ENCODE results near the gene HLA-DOA. TPM values are rescaled to one million over a fixed set of nuclear protein-coding genes. Genes with fewer than 3 reads are reported as not detected.

Gene HLA-DOA
- total and polyA plus RNA-seq, 12 donors: 0.94 to 61.9 (median 13.6) TPM

DNA sequence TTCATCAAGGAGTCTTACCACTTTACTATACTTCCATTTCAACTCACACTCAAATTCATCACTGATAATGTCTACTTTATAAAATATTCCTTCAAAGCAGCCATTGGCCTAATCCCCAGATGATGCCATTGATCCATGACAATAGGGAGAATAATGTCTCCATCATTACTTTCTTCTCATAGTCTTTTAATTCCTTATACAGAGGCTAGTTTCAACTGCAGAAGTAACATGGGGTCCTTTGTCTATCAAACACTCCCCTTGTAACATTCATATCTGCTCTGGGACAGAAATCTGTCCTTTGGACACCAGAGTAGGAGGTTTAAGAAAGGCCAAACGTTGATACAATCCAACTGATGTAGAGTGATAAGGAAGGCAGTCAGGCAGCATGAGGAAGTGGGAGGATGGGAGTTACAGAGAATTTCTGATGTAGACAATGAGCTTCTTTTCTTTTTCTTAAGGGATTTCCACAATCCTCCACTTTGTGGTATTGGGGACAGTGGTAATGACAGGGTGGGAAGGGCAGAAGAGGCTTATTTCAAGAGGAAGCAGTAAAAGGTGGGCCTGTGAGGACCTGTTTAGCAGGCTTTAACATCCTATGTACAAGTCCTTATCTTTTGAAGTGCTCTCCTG is 18.9 kb upstream of the HLA-DOA start:
- Histone ChIP-seq H3K4me1 (replicated peaks in 1 of 2) (peaks cover 0 to 9% of the 10 kb centered on the region in 2 donors), H3K9me3 (replicated peaks in 1 of 3) (no peaks in the 10 kb centered on the region), H3K36me3 (replicated peaks in 1 of 2) (no peaks in the 10 kb centered on the region), H3K27ac (peak overlapping the region in 2 of 5 donors; percentile 61 to 79), H3K27me3 (no peaks in the 10 kb centered on the region), H3K4me3 (no peak overlapping the region)
- no peak for DNase-seq
- no peak for TF ChIP-seq POLR2A (IDR thresholded peaks at IDR 0.05)
- TF ChIP-seq, protein P1, sequence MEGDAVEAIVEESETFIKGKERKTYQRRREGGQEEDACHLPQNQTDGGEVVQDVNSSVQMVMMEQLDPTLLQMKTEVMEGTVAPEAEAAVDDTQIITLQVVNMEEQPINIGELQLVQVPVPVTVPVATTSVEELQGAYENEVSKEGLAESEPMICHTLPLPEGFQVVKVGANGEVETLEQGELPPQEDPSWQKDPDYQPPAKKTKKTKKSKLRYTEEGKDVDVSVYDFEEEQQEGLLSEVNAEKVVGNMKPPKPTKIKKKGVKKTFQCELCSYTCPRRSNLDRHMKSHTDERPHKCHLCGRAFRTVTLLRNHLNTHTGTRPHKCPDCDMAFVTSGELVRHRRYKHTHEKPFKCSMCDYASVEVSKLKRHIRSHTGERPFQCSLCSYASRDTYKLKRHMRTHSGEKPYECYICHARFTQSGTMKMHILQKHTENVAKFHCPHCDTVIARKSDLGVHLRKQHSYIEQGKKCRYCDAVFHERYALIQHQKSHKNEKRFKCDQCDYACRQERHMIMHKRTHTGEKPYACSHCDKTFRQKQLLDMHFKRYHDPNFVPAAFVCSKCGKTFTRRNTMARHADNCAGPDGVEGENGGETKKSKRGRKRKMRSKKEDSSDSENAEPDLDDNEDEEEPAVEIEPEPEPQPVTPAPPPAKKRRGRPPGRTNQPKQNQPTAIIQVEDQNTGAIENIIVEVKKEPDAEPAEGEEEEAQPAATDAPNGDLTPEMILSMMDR (IDR thresholded peaks at IDR 0.05): no peak
- WGBS, 4 donors: 16 to 26% (median 23%) methylated on average over 1 of the region's 1 CpG
- intact Hi-C loops (cut with DNase I): no loop called here

DNA sequence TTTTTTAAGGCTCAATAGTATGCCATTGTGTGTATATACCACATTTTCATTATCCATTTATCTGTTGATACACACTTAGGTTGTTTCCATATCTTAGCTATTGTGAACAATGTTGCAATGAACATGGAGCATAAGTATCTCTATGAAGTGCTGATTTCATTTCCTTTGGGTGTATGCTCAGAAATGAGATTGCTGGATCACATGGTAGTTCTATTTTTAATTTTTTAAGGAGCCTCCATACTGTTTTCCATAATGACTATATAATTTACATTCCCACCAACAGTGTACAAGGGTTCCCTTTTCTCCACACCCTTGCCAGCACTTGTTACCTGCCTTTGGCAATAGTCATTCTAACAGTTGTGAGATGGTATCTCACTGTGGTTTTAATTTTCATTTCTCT is 15.1 kb upstream of the HLA-DOA start:
- DNase-seq: no peak
- intact Hi-C loops (cut with DNase I): loop anchor here in 1 of 2 donors (5.0 kb wide), 1 partner anchor 53 kb away; the partner anchor contains the start of gene HLA-DPB1

DNA sequence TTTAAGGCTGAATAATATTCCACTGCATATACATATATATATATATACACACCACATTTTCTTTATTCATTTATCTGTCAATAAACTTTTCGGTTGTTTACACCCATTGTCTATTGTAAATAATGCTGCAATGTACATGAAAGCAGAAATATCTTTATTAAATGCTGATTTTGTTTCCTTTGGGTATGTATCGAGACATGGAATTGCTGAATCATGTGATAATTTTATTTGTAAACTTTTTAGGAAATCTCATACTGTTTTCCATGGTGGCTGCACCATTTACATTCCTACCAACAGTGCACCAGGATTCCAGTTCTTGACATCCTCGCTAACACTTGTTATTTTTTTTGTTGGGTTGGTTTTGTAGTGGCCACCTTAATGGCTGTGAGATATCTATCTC is 14.1 kb upstream of the HLA-DOA start:
- intact Hi-C loops (cut with DNase I): loop anchor here in 1 of 2 donors (5.0 kb wide), 1 partner anchor 54 kb away; the partner anchor contains the start of gene HLA-DPB1
- H3K4me3 ChIP-seq: no peak overlapping the region
- H3K36me3 ChIP-seq (replicated peaks in 1 of 2): no peaks in the 10 kb centered on the region
- H3K27ac ChIP-seq: no peak overlapping the region
- no peak for TF ChIP-seq POLR2A (IDR thresholded peaks at IDR 0.05)
- TF ChIP-seq, protein P1 (IDR thresholded peaks at IDR 0.05): no peak
- H3K27me3 ChIP-seq: no peaks in the 10 kb centered on the region
- WGBS, 4 donors: 52 to 60% (median 57%) methylated on average over 3 of the region's 3 CpGs
- peaks cover 6% of the 10 kb centered on the region in 2 donors for H3K4me1 ChIP-seq (replicated peaks in 1 of 2)
- H3K9me3 ChIP-seq (replicated peaks in 1 of 3): no peaks in the 10 kb centered on the region
- no peak for DNase-seq

More for the DNA sequence above, 15.1 kb upstream of the HLA-DOA start:
- Histone ChIP-seq H3K9me3 (replicated peaks in 1 of 3) (no peaks in the 10 kb centered on the region), H3K27me3 (no peaks in the 10 kb centered on the region), H3K4me1 (replicated peaks in 1 of 2) (peaks cover 2 to 7% of the 10 kb centered on the region in 2 donors), H3K4me3 (no peak overlapping the region), H3K27ac (no peak overlapping the region), H3K36me3 (replicated peaks in 1 of 2) (no peaks in the 10 kb centered on the region)
- TF ChIP-seq, protein P1 (IDR thresholded peaks at IDR 0.05): no peak
- no peak for TF ChIP-seq POLR2A (IDR thresholded peaks at IDR 0.05)

DNA sequence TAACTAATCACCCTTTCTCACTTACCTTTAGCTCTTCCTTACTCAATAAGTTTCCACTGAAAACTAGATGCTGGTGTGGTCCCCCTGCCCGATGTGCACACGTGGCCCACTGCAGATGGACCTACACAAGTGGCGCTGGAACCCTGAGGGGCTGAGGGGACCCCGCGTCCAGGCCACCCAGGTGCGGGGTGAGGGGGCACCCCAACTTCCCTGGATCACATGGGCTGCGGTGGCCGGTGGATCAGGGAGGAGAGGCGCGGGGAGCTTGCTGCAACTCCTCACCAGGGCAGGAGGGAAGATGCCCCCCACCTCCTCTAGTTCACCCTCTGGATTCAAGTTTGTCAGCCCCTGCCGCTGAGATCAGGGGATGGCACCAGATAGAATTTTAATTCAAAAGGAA is 12.5 kb upstream of the HLA-DOA start:
- no peak overlapping the region for H3K4me3 ChIP-seq
- peaks cover 12 to 15% of the 10 kb centered on the region in 2 donors for H3K4me1 ChIP-seq (replicated peaks in 1 of 2)
- H3K27ac ChIP-seq: no peak overlapping the region
- H3K9me3 ChIP-seq (replicated peaks in 1 of 3): no peaks in the 10 kb centered on the region
- WGBS, 4 donors: 87 to 94% (median 89%) methylated on average over 7 to 11 of the region's 11 CpGs
- H3K27me3 ChIP-seq: no peaks in the 10 kb centered on the region
- intact Hi-C loops (cut with DNase I): loop anchor here in 1 of 2 donors (5.0 kb wide), 1 partner anchor 55 kb away; the partner anchor contains the start of gene HLA-DPB1
- no peaks in the 10 kb centered on the region for H3K36me3 ChIP-seq (replicated peaks in 1 of 2)
- DNase-seq: no peak
- TF ChIP-seq, protein P1 (IDR thresholded peaks at IDR 0.05): no peak
- no peak for TF ChIP-seq POLR2A (IDR thresholded peaks at IDR 0.05)

Data from adrenal gland (tissue), 12 donors.